ENCODE data around the gene COQ3. TPM values are rescaled to one million over a fixed set of nuclear protein-coding genes. Genes with fewer than 3 reads are reported as not detected.

COQ3 gene
- total RNA-seq, 2 experiments from 2014 or later = 19.3 to 19.7 TPM

- POLR2A ChIA-PET = no interaction called here
- CTCF ChIA-PET = interaction anchor here (0.7 kb wide), 1 partner anchor 14 kb away, joined by 4 read pairs; no protein-coding TSS in a partner anchor
Measured at GRCh38 chr6:99397287-99397686, 3.3 kb upstream of the COQ3 start.

- POLR2A ChIA-PET = interaction anchor here (0.9 to 1.0 kb wide), 2 partner anchors 31 to 121 kb away, joined by 3 read pairs; no protein-coding TSS in a partner anchor
- CTCF ChIA-PET = interaction anchor here (0.8 to 1.1 kb wide), 3 partner anchors 13 to 63 kb away, joined by 3 read pairs; no protein-coding TSS in a partner anchor
Measured at GRCh38 chr6:99393366-99393697, 663 bp downstream of the COQ3 start.

- ChIA-PET CTCF (no interaction called here), POLR2A (interaction anchor here (0.6 kb wide), 1 partner anchor 18 kb away, joined by 5 read pairs; no protein-coding TSS in a partner anchor)
Measured at GRCh38 chr6:99390896-99391295, 3.1 kb downstream of the COQ3 start.

GRCh38 chr6:99384507-99384906, 9.5 kb downstream of the COQ3 start:
- ChIA-PET POLR2A (no interaction called here), CTCF (no interaction called here)

GRCh38 chr6:99378636-99379035, 15.4 kb downstream of the COQ3 start:
- POLR2A ChIA-PET = no interaction called here
- CTCF ChIA-PET = no interaction called here

GRCh38 chr6:99369533-99369932, 24.5 kb downstream of the COQ3 start:
- ChIA-PET CTCF (no interaction called here), POLR2A (no interaction called here)

- POLR2A ChIA-PET = no interaction called here
- CTCF ChIA-PET = no interaction called here
Measured at GRCh38 chr6:99366852-99367251, 27.1 kb downstream of the COQ3 start.

- ChIA-PET CTCF (interaction anchor here (1.0 to 1.3 kb wide), 2 partner anchors 34 to 47 kb away, joined by 3 read pairs; no protein-coding TSS in a partner anchor), POLR2A (interaction anchor here (0.8 to 1.0 kb wide), 2 partner anchors 16 to 30 kb away, joined by 3 to 7 read pairs; partner anchors contain the start of gene COQ3)
Measured at GRCh38 chr6:99364026-99364425, 30.0 kb downstream of the COQ3 start.

GRCh38 chr6:99362678-99363268, 31.2 kb downstream of the COQ3 start:
- CTCF ChIA-PET = interaction anchor here (1.3 kb wide), 1 partner anchor 49 kb away, joined by 3 read pairs; no protein-coding TSS in a partner anchor

GRCh38 chr6:99359800-99360199, 34.2 kb downstream of the COQ3 start:
- CTCF ChIA-PET = no interaction called here
- POLR2A ChIA-PET = no interaction called here

More at GRCh38 chr6:99362678-99363268, 31.2 kb downstream of the COQ3 start:
- POLR2A ChIA-PET = no interaction called here

- ChIA-PET CTCF (no interaction called here), POLR2A (no interaction called here)
Measured at GRCh38 chr6:99356641-99357040, 37.4 kb downstream of the COQ3 start.

GRCh38 chr6:99354983-99355382, 39.0 kb downstream of the COQ3 start:
- CTCF ChIA-PET = no interaction called here
- POLR2A ChIA-PET = no interaction called here

- ChIA-PET POLR2A (no interaction called here), CTCF (interaction anchor here (2.1 kb wide), 1 partner anchor 23 kb away, joined by 8 read pairs; no protein-coding TSS in a partner anchor)
Measured at GRCh38 chr6:99353126-99353525, 40.9 kb downstream of the COQ3 start.

GRCh38 chr6:99350573-99350972, 43.4 kb downstream of the COQ3 start:
- POLR2A ChIA-PET = no interaction called here
- CTCF ChIA-PET = interaction anchor here (1.5 kb wide), 1 partner anchor 11 kb away, joined by 4 read pairs; no protein-coding TSS in a partner anchor

GRCh38 chr6:99349171-99350141, 44.5 kb downstream of the COQ3 start, which contains the start of gene FAXC:
Gene FAXC, minus strand, starts transcription at chr6:99349674. Its CDS starts 302 bp downstream, at chr6:99349372.
- ChIA-PET CTCF (interaction anchor here (1.5 kb wide), 1 partner anchor 12 kb away, joined by 4 read pairs; no protein-coding TSS in a partner anchor), POLR2A (interaction anchor here (0.6 kb wide), 2 partner anchors 25 to 133 kb away, joined by 3 read pairs; no protein-coding TSS in a partner anchor)

- ChIA-PET CTCF (interaction anchor here (0.7 kb wide), 1 partner anchor 13 kb away, joined by 3 read pairs; no protein-coding TSS in a partner anchor), POLR2A (interaction anchor here (1.0 kb wide), 1 partner anchor 16 kb away, joined by 3 read pairs; no protein-coding TSS in a partner anchor)
Measured at GRCh38 chr6:99348288-99349170, 45.5 kb downstream of the COQ3 start.

GRCh38 chr6:99347804-99348203, 46.2 kb downstream of the COQ3 start:
- CTCF ChIA-PET = interaction anchor here (0.7 to 1.4 kb wide), 2 partner anchors 10 to 14 kb away, joined by 3 read pairs; no protein-coding TSS in a partner anchor
- POLR2A ChIA-PET = interaction anchor here (1.0 kb wide), 1 partner anchor 16 kb away, joined by 3 read pairs; no protein-coding TSS in a partner anchor

GRCh38 chr6:99346595-99346994, 47.4 kb downstream of the COQ3 start:
- POLR2A ChIA-PET = no interaction called here
- CTCF ChIA-PET = interaction anchor here (1.1 to 1.4 kb wide), 2 partner anchors 8 to 48 kb away, joined by 3 read pairs; no protein-coding TSS in a partner anchor

GRCh38 chr6:99345164-99345563, 48.8 kb downstream of the COQ3 start:
- ChIA-PET CTCF (interaction anchor here (1.1 kb wide), 1 partner anchor 15 kb away, joined by 4 read pairs; no protein-coding TSS in a partner anchor), POLR2A (interaction anchor here (1.2 kb wide), 1 partner anchor 79 kb away, joined by 3 read pairs; no protein-coding TSS in a partner anchor)

All from activated CD8-positive, alpha-beta memory T cell treated with anti-CD3 and anti-CD28 coated beads for 36 hours (primary cell).